ENCODE data around the gene NRG2. TPM values are rescaled to one million over a fixed set of nuclear protein-coding genes. Genes with fewer than 3 reads are reported as not detected.

Gene NRG2
- total RNA-seq (2014; rRNA removed; shearing (Covaris generic)) (0.70 and 1.3 TPM in 2 replicates), polyA plus RNA-seq (2016; fragmentation: Nextera tagmentation; extraction: Ambion mirVana) (0.28 and 0.37 TPM in 2 replicates)
- long read RNA-seq, partial matches to known transcripts, result 1 of 1 reads
- long read RNA-seq, other reads (novel, unspliced or antisense), result 0 of 1 reads

DNA sequence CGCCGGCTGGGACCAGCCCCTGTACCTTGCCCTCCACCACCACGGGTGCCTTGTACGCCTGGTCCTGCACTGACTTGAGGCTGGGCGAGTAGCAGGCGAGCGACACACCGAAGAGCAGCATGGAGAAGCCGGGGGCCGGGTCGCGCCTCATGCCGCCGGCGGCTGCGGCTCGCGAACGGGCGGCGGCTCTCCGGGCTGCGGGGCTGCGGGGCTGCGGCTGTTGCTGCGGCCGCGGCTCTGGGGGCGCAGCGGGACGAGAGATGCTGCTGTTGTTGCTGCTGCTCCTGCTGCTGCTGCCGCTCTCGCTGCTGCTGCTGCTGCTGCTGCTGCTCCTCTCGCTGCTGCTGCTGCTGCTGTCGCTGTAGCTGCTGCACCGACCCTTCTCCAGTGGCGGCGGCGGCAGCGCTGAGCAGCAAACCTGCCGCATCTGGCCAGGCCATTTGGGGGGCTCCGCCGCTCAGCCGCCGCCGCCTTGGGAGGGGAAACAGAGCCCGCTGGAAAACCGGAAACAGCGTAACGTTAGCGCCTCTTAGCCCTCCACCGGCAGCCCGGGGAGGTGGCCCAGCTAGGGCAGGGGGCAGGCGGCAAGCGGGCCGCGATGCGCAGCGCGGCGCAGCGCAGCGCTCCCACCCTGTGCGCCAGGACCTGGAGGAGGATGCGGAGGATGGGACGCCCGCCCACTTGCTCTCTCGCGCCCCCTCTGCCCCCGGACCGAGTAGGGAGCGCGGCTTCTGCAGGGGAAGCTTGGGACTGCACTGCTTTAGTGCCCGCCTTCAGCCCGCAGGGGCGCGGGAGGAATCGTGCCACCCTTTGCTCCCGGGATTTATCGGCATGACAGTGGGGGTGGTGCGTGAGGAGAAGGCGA lies at the start of gene NRG2:
TSS of gene NRG2 (minus strand) at position 657 of the 865 bp plus-strand sequence.
- peaks cover 83% of the 10 kb centered on the region for H3K27me3 ChIP-seq (ENCODE audit: insufficient read depth)
- ATAC-seq, result peak; percentile 91
- H3K36me3 Mint-ChIP-seq (ENCODE audit: low read depth), result no peaks in the 10 kb centered on the region; the same call in 2 of the 3 replicates

DNA sequence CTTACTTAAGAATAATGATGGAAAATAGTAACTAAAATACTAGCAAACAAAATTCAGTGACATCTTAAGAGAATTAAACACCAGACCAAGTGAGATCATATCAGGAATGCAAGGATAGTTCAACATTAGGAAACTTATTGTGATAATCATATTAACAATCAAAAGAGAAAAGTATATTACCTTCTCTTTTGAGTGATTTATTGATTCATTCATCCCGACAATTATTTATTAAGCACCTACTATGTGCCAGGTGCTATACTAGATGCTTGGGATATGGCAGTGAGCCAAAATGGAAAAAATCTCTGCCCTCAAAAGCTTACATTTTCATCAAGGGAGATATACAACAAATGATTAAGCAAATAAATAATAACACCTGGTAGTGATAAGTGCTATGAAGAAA lies 47.2 kb upstream of the NRG2 start:
- peaks cover 2% of the 10 kb centered on the region for H3K27me3 Mint-ChIP-seq (ENCODE audit: insufficient read depth, low read depth, poor library complexity)
- no peaks in the 10 kb centered on the region for H3K36me3 Mint-ChIP-seq (ENCODE audit: low read depth)
- H3K9me2 ChIP-seq (ENCODE audit: insufficient read depth), result no peaks in the 10 kb centered on the region
- no peaks in the 10 kb centered on the region for H4K20me1 ChIP-seq (replicated peaks; ENCODE audit: insufficient read depth)
- H3F3A ChIP-seq (replicated peaks; ENCODE audit: low read depth), result no peaks in the 10 kb centered on the region
- H3K27me3 ChIP-seq (ENCODE audit: insufficient read depth), result peaks cover 7% of the 10 kb centered on the region; the same call in 1 of the 2 replicates
- H3K4me3 ChIP-seq, result no peak overlapping the region
- no peak overlapping the region for H3K4me3 Mint-ChIP-seq
- H3K9me3 Mint-ChIP-seq, result no peaks in the 10 kb centered on the region
- no peak for ATAC-seq
- H2AFZ ChIP-seq, result no peak overlapping the region
- no peak overlapping the region for H3K4me2 ChIP-seq
- no peaks in the 10 kb centered on the region for H3K79me2 ChIP-seq (replicated peaks; ENCODE audit: insufficient read depth)
- H3K36me3 ChIP-seq (ENCODE audit: insufficient read depth), result no peaks in the 10 kb centered on the region
- no peak overlapping the region for H3K27ac ChIP-seq (ENCODE audit: low read depth)
- H3K4me1 ChIP-seq (ENCODE audit: insufficient read depth), result no peaks in the 10 kb centered on the region
- DNase-seq (ENCODE audit: low spot score), result no peak
- H3K27ac Mint-ChIP-seq, result no peak overlapping the region
- H3K4me1 Mint-ChIP-seq, result no peaks in the 10 kb centered on the region
- TF ChIP-seq JUNB (IDR thresholded peaks at IDR 0.05; ENCODE audit: unreplicated experiment) (no peak), ZNF114 (CRISPR knock-in tag; IDR thresholded peaks at IDR 0.05) (no peak), POLR2AphosphoS5 (IDR thresholded peaks at IDR 0.05; ENCODE audit: low read depth) (no peak), ZNF331 (CRISPR knock-in tag; IDR thresholded peaks at IDR 0.05; ENCODE audit: low read depth) (no peak), NANOG (IDR thresholded peaks at IDR 0.05; ENCODE audit: borderline replicate concordance) (no peak), CREB1 (CRISPR knock-in tag; IDR thresholded peaks at IDR 0.05; ENCODE audit: low read depth) (no peak), STAT1 (IDR thresholded peaks at IDR 0.05; ENCODE audit: unreplicated experiment) (no peak), EZH2 (IDR thresholded peaks at IDR 0.05; ENCODE audit: low read depth, unreplicated experiment) (no peak)
- TF ChIP-seq, protein P1, sequence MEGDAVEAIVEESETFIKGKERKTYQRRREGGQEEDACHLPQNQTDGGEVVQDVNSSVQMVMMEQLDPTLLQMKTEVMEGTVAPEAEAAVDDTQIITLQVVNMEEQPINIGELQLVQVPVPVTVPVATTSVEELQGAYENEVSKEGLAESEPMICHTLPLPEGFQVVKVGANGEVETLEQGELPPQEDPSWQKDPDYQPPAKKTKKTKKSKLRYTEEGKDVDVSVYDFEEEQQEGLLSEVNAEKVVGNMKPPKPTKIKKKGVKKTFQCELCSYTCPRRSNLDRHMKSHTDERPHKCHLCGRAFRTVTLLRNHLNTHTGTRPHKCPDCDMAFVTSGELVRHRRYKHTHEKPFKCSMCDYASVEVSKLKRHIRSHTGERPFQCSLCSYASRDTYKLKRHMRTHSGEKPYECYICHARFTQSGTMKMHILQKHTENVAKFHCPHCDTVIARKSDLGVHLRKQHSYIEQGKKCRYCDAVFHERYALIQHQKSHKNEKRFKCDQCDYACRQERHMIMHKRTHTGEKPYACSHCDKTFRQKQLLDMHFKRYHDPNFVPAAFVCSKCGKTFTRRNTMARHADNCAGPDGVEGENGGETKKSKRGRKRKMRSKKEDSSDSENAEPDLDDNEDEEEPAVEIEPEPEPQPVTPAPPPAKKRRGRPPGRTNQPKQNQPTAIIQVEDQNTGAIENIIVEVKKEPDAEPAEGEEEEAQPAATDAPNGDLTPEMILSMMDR (conservative IDR thresholded peaks at IDR 0.05; ENCODE audit: low read depth in 2 of 2), result no peak
- TF ChIP-seq, protein P2, sequence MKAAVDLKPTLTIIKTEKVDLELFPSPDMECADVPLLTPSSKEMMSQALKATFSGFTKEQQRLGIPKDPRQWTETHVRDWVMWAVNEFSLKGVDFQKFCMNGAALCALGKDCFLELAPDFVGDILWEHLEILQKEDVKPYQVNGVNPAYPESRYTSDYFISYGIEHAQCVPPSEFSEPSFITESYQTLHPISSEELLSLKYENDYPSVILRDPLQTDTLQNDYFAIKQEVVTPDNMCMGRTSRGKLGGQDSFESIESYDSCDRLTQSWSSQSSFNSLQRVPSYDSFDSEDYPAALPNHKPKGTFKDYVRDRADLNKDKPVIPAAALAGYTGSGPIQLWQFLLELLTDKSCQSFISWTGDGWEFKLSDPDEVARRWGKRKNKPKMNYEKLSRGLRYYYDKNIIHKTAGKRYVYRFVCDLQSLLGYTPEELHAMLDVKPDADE (IDR thresholded peaks at IDR 0.05), result no peak
- TF ChIP-seq, protein P3, sequence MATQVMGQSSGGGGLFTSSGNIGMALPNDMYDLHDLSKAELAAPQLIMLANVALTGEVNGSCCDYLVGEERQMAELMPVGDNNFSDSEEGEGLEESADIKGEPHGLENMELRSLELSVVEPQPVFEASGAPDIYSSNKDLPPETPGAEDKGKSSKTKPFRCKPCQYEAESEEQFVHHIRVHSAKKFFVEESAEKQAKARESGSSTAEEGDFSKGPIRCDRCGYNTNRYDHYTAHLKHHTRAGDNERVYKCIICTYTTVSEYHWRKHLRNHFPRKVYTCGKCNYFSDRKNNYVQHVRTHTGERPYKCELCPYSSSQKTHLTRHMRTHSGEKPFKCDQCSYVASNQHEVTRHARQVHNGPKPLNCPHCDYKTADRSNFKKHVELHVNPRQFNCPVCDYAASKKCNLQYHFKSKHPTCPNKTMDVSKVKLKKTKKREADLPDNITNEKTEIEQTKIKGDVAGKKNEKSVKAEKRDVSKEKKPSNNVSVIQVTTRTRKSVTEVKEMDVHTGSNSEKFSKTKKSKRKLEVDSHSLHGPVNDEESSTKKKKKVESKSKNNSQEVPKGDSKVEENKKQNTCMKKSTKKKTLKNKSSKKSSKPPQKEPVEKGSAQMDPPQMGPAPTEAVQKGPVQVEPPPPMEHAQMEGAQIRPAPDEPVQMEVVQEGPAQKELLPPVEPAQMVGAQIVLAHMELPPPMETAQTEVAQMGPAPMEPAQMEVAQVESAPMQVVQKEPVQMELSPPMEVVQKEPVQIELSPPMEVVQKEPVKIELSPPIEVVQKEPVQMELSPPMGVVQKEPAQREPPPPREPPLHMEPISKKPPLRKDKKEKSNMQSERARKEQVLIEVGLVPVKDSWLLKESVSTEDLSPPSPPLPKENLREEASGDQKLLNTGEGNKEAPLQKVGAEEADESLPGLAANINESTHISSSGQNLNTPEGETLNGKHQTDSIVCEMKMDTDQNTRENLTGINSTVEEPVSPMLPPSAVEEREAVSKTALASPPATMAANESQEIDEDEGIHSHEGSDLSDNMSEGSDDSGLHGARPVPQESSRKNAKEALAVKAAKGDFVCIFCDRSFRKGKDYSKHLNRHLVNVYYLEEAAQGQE (IDR thresholded peaks at IDR 0.05; ENCODE audit: unreplicated experiment), result no peak

More for the DNA sequence above, at the start of gene NRG2:
- Histone ChIP-seq H3K9me2 (ENCODE audit: insufficient read depth) (no peaks in the 10 kb centered on the region), H3F3A (replicated peaks; ENCODE audit: low read depth) (peaks cover 3% of the 10 kb centered on the region; the same call in 1 of the 2 replicates), H3K36me3 (ENCODE audit: insufficient read depth) (no peaks in the 10 kb centered on the region), H2AFZ (peak within 1 kb of the TSS; percentile 95), H3K4me3 (peak within 1 kb of the TSS; percentile 71), H3K4me2 (peak within 1 kb of the TSS; percentile 89), H4K20me1 (replicated peaks; ENCODE audit: insufficient read depth) (peaks cover 4% of the 10 kb centered on the region; the same call in 1 of the 2 replicates), H3K79me2 (replicated peaks; ENCODE audit: insufficient read depth) (no peaks in the 10 kb centered on the region), H3K27ac (ENCODE audit: low read depth) (no peak within 1 kb of the TSS), H3K4me1 (ENCODE audit: insufficient read depth) (peaks cover 17% of the 10 kb centered on the region)
- Mint-ChIP-seq H3K4me3 (peak within 1 kb of the TSS; percentile 66), H3K27me3 (ENCODE audit: insufficient read depth, low read depth, poor library complexity) (peaks cover 56% of the 10 kb centered on the region), H3K27ac (no peak within 1 kb of the TSS), H3K9me3 (no peaks in the 10 kb centered on the region; the same call in 2 of the 3 replicates), H3K4me1 (peaks cover 22% of the 10 kb centered on the region)
- peak; percentile 91 for DNase-seq (ENCODE audit: low spot score)
- no peak for TF ChIP-seq EZH2phosphoT487 (IDR thresholded peaks at IDR 0.05; ENCODE audit: unreplicated experiment)
- TF ChIP-seq, protein P1 (conservative IDR thresholded peaks at IDR 0.05; ENCODE audit: low read depth in 2 of 2), result peak; percentile 50 to 66
- TF ChIP-seq CREB1 (CRISPR knock-in tag; IDR thresholded peaks at IDR 0.05; ENCODE audit: low read depth), result peak; percentile 26; the same call in 1 of the 2 replicates

Data from GM23338 (cell line).